Kidney (tissue), 14 donors: ENCODE measurements around the gene XDH. TPM values are rescaled to one million over a fixed set of nuclear protein-coding genes. Genes with fewer than 3 reads are reported as not detected.

Experiments used
- DNase-seq, 5 donors: peaks; one replicate each; pipeline ENCODE4 v3.0.0-alpha.2; 2013 to 2020
- FAIRE-seq: peaks from 2 replicates; lab custom pipeline; 2012; peaks lifted over from hg19 to GRCh38; lab: Jason Lieb, UNC
- H3K27ac ChIP-seq, 2 donors: one replicate each; pipeline ENCODE4 v1.7.0; 2013; ENCODE audit warnings: low read depth in 2 of 2, low read length in 2 of 2, inconsistent platforms in 1 of 2
- H3K27me3 ChIP-seq: one replicate; pipeline ENCODE4 v1.7.1; 2013; ENCODE audit warnings: low read length, inconsistent platforms; ENCODE audit not compliant: control insufficient read depth, insufficient read depth
- H3K36me3 ChIP-seq, 3 donors: one replicate each; pipeline versions ENCODE4 v1.7.0 to v1.7.1; 2013; ENCODE audit warnings: low read length in 3 of 3, control low read depth in 1 of 3, inconsistent platforms in 1 of 3; ENCODE audit not compliant: insufficient read depth in 3 of 3, control insufficient read depth in 2 of 3
- H3K4me1 ChIP-seq, 3 donors: one replicate each; pipeline versions ENCODE4 v1.7.0 to v1.7.1; 2013; ENCODE audit warnings: low read length in 3 of 3, inconsistent platforms in 1 of 3, low read depth in 1 of 3; ENCODE audit not compliant: control insufficient read depth in 2 of 3, insufficient read depth in 2 of 3
- H3K4me3 ChIP-seq, 3 donors: one replicate each; pipeline versions ENCODE4 v1.7.0 to v1.8.1; 2013; ENCODE audit warnings: low read length in 3 of 3, control low read depth in 1 of 3, inconsistent platforms in 1 of 3
- H3K9ac ChIP-seq, 3 donors: one replicate each; pipeline versions ENCODE4 v1.7.0 to v1.7.1; 2013; ENCODE audit warnings: low read length in 3 of 3, control low read depth in 1 of 3, inconsistent platforms in 1 of 3
- H3K9me3 ChIP-seq, 3 donors: one replicate each; pipeline versions ENCODE4 v1.7.0 to v1.7.1; 2013; ENCODE audit warnings: low read length in 3 of 3, control low read depth in 1 of 3, inconsistent platforms in 1 of 3; ENCODE audit not compliant: control insufficient read depth in 2 of 3, insufficient read depth in 1 of 3
- intact Hi-C: fragments of 100-400 bp; cut with DNase I; formaldehyde crosslinking; loops from one replicate; pipeline ENCODE4 v1.11.1; 2022
- polyA plus RNA-seq: library from polyadenylated mRNA; stranded (reverse); fragments of 350-450 nt; fragmentation: Illumina TruSeq; extraction: RNeasy Lipid Tissue Mini Kit (QIAGEN cat#74804); gene quantifications from one replicate; pipeline ENCODE4 v1.2.3, GENCODE V29; 2014; ENCODE audit warnings: low read depth, low replicate concordance; ENCODE audit not compliant: insufficient read depth
- total RNA-seq: library from RNA; stranded (reverse); fragmentation: NEBNext Ultra II Directional; extraction: Animal tissue kit (Norgen Biotek cat#: 25700); gene quantifications from one replicate; pipeline ENCODE4 v1.2.1, GENCODE V29; 2021
- TF ChIP-seq, protein P1 (sequence below): IDR thresholded peaks from 3 replicates; pipeline ENCODE4 v1.5.1; 2012; ENCODE audit warnings: mild to moderate bottlenecking, moderate library complexity, borderline replicate concordance; ENCODE audit not compliant: insufficient read depth; ENCODE audit errors: extremely low read depth
- donor health status: control.
- donor health status: control.
- donor health status: control.
- donor health status: control.
- donor health status: control.
- donor health status: DM: yes; HTN: yes; CAD: no.
- donor health status: Normal renal cell carcinoma (clear cell type).

XDH gene
- total and polyA plus RNA-seq, 2 donors from 2014 or later = 3.1 TPM; not detected in 1

DNA sequence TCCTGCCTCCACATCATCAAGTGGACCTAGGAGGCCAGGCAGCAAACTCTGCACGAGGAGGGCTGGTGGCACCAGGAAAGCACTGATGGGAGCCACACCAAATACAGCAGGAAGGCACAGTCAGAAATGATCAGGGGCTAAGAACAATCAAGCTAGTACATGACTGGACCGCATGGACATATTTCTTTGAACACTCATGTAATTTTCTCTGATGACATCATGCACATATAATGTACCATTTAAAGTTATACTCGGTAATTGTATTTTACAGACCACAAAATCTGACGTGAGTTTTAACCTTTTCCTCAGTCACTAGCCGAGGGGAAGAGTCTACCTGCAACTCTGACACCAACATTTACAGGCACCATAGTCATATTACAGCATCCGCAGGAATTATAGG, 76.7 kb downstream of the XDH start:
- Histone ChIP-seq H3K36me3 (no peaks in the 10 kb centered on the region), H3K4me3 (no peak overlapping the region), H3K9ac (no peak overlapping the region), H3K27ac (no peak overlapping the region), H3K27me3 (no peaks in the 10 kb centered on the region), H3K9me3 (no peaks in the 10 kb centered on the region), H3K4me1 (no peaks in the 10 kb centered on the region)
- DNase-seq (no peak), FAIRE-seq (no peak)
- TF ChIP-seq, protein P1, sequence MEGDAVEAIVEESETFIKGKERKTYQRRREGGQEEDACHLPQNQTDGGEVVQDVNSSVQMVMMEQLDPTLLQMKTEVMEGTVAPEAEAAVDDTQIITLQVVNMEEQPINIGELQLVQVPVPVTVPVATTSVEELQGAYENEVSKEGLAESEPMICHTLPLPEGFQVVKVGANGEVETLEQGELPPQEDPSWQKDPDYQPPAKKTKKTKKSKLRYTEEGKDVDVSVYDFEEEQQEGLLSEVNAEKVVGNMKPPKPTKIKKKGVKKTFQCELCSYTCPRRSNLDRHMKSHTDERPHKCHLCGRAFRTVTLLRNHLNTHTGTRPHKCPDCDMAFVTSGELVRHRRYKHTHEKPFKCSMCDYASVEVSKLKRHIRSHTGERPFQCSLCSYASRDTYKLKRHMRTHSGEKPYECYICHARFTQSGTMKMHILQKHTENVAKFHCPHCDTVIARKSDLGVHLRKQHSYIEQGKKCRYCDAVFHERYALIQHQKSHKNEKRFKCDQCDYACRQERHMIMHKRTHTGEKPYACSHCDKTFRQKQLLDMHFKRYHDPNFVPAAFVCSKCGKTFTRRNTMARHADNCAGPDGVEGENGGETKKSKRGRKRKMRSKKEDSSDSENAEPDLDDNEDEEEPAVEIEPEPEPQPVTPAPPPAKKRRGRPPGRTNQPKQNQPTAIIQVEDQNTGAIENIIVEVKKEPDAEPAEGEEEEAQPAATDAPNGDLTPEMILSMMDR = no peak
- intact Hi-C loops = loop anchor here (10.0 kb wide), 1 partner anchor 623 kb away; no protein-coding TSS in a partner anchor

DNA sequence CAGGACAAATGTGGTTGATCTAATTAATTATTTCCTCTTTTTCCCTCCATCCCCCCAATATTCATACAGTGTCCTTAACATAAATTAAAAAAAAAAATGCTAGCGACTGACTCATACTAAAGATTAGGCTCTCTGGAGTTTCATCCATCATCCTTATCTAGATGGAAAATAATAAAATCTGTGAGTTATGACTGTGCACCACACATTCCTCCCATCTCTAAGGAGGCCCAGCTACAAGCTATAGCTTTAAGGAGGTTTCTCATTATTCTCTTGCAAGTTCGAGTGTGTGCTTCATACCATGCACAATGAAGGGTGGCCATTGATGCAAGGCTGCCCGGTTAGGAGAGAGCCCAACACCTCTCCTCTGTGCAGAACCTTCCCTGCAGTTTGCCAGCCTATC, 77.3 kb downstream of the XDH start:
- FAIRE-seq (no peak), DNase-seq (peak in 1 of 5 donors; percentile 10)
- intact Hi-C loops = loop anchor here (10.0 kb wide), 1 partner anchor 622 kb away; no protein-coding TSS in a partner anchor
- Histone ChIP-seq H3K27ac (no peak overlapping the region), H3K9ac (no peak overlapping the region), H3K36me3 (no peaks in the 10 kb centered on the region), H3K4me1 (no peaks in the 10 kb centered on the region), H3K9me3 (no peaks in the 10 kb centered on the region), H3K27me3 (no peaks in the 10 kb centered on the region), H3K4me3 (no peak overlapping the region)
- TF ChIP-seq, protein P1 = no peak

DNA sequence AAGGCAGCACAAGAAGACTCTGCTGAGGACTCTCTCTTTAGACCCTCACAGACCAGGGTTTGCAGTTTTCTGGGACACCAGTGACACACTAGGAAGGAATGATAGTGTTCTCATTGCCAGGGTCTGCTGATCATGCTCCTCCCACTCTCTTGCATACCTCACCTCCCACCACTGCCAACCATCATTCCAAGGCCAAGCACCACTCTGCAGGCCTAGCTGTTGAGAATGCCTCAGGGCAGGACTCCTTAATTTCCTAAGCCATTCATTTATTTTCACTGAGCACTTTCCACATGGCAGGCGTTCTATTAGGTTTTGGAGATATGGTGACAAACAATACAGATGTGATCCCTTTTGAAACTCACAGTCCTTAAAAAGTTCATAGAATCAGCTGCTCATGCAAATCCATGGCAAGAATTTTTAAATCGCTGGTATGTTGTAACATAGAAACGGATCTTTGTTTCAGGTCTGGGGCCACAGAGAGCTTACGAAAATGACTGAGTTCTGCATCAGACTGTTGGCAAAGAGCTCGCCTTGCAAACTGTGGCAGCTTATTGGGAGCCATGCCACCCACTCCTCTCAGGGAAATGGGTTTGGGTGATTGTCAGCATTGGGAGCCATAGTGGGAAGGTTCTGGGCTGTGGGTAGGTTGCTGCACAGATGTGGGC, 78.5 kb downstream of the XDH start:
- intact Hi-C loops = loop anchor here (10.0 kb wide), 1 partner anchor 621 kb away; no protein-coding TSS in a partner anchor
- Histone ChIP-seq H3K4me3 (no peak overlapping the region), H3K27ac (no peak overlapping the region), H3K4me1 (no peaks in the 10 kb centered on the region), H3K9ac (no peak overlapping the region), H3K36me3 (no peaks in the 10 kb centered on the region), H3K27me3 (no peaks in the 10 kb centered on the region), H3K9me3 (no peaks in the 10 kb centered on the region)
- DNase-seq (peak in 4 of 5 donors; percentile 44 to 58 (median 48)), FAIRE-seq (no peak)
- TF ChIP-seq, protein P1 = no peak
